Subcutaneous abdominal adipose tissue (tissue), 5 donors: ENCODE results near the gene PDCD1.
"Not testable (repeated sequence)": the region's sequence is repeated elsewhere in the genome, so short reads cannot be mapped to it uniquely, and the experiment has no call there.

ENCODE experiments used
- H3K27ac ChIP-seq: one replicate; pipeline ENCODE4 v1.7.0; 2013; ENCODE audit warnings: low read depth, mild to moderate bottlenecking, inconsistent platforms, low read length, moderate library complexity
- H3K27me3 ChIP-seq, 5 donors: one replicate each; pipeline ENCODE4 v1.7.0; 2013; ENCODE audit warnings: low read length in 5 of 5, inconsistent platforms in 1 of 5; ENCODE audit not compliant: control insufficient read depth in 5 of 5, insufficient read depth in 4 of 5
- H3K36me3 ChIP-seq, 5 donors: one replicate each; pipeline ENCODE4 v1.7.0; 2013; ENCODE audit warnings: low read length in 5 of 5; ENCODE audit not compliant: control insufficient read depth in 5 of 5, insufficient read depth in 5 of 5
- H3K4me1 ChIP-seq, 5 donors: one replicate each; pipeline ENCODE4 v1.7.0; 2013; ENCODE audit warnings: low read length in 5 of 5, mild to moderate bottlenecking in 3 of 5, moderate library complexity in 1 of 5; ENCODE audit not compliant: control insufficient read depth in 5 of 5, insufficient read depth in 5 of 5
- H3K4me3 ChIP-seq, 5 donors: one replicate each; pipeline ENCODE4 v1.7.0; 2013; ENCODE audit warnings: low read length in 5 of 5, low read depth in 1 of 5
- H3K9ac ChIP-seq, 5 donors: one replicate each; pipeline ENCODE4 v1.7.0; 2013; ENCODE audit warnings: low read length in 5 of 5, mild to moderate bottlenecking in 4 of 5, moderate library complexity in 3 of 5
- H3K9me3 ChIP-seq, 5 donors: one replicate each; pipeline ENCODE4 v1.7.0; 2013; ENCODE audit warnings: low read length in 5 of 5; ENCODE audit not compliant: control insufficient read depth in 5 of 5
- donor health status: healthy.
- donor health status: healthy.
- donor health status: healthy.
- donor health status: healthy.
- donor health status: healthy.

The PDCD1 gene

GRCh38 chr2:241877989-241878970 is 19.6 kb upstream of the PDCD1 start:
- Histone ChIP-seq H3K27ac (no peak overlapping the region), H3K9ac (no peak overlapping the region), H3K9me3 (no peaks in the 10 kb centered on the region), H3K27me3 (no peaks in the 10 kb centered on the region), H3K36me3 (no peaks in the 10 kb centered on the region), H3K4me3 (no peak overlapping the region), H3K4me1 (peaks cover 7 to 33% (median 26%) of the 10 kb centered on the region in 5 donors)

GRCh38 chr2:241877197-241877685 is 18.5 kb upstream of the PDCD1 start:
- no peaks in the 10 kb centered on the region for H3K36me3 ChIP-seq
- peaks cover 4 to 22% (median 19%) of the 10 kb centered on the region in 5 donors for H3K4me1 ChIP-seq
- H3K27ac ChIP-seq, result no peak overlapping the region
- H3K4me3 ChIP-seq, result no peak overlapping the region
- H3K9me3 ChIP-seq, result no peaks in the 10 kb centered on the region
- peaks cover 0 to 5% (median 0%) of the 10 kb centered on the region in 5 donors for H3K27me3 ChIP-seq
- no peak overlapping the region for H3K9ac ChIP-seq

- Histone ChIP-seq H3K4me1 (peaks cover 4 to 16% (median 13%) of the 10 kb centered on the region in 5 donors), H3K36me3 (no peaks in the 10 kb centered on the region), H3K27me3 (peaks cover 0 to 9% (median 4%) of the 10 kb centered on the region in 5 donors), H3K4me3 (no peak overlapping the region), H3K27ac (no peak overlapping the region), H3K9me3 (no peaks in the 10 kb centered on the region), H3K9ac (no peak overlapping the region)
Observed at GRCh38 chr2:241876528-241877196, 18.0 kb upstream of the PDCD1 start.

- H3K36me3 ChIP-seq, H3K4me1 ChIP-seq, H3K9me3 ChIP-seq, H3K27ac ChIP-seq, H3K4me3 ChIP-seq, H3K9ac ChIP-seq, H3K27me3 ChIP-seq: not testable (repeated sequence)
Observed at GRCh38 chr2:241875754-241876527, 17.2 kb upstream of the PDCD1 start.

- Histone ChIP-seq H3K4me1 (peaks cover 0 to 6% (median 3%) of the 10 kb centered on the region in 5 donors), H3K36me3 (no peaks in the 10 kb centered on the region), H3K4me3 (no peak overlapping the region), H3K9me3 (no peaks in the 10 kb centered on the region), H3K27ac (no peak overlapping the region), H3K9ac (no peak overlapping the region), H3K27me3 (peaks cover 0 to 9% (median 5%) of the 10 kb centered on the region in 5 donors)
Observed at GRCh38 chr2:241874277-241874925, 15.7 kb upstream of the PDCD1 start.

- Histone ChIP-seq H3K9ac (no peak overlapping the region), H3K27ac (no peak overlapping the region), H3K4me1 (peaks cover 0 to 6% (median 3%) of the 10 kb centered on the region in 5 donors), H3K27me3 (peaks cover 1 to 9% (median 5%) of the 10 kb centered on the region in 5 donors), H3K36me3 (no peaks in the 10 kb centered on the region), H3K9me3 (no peaks in the 10 kb centered on the region), H3K4me3 (no peak overlapping the region)
Observed at GRCh38 chr2:241873803-241874110, 15.1 kb upstream of the PDCD1 start.

- no peak overlapping the region for H3K9ac ChIP-seq
- H3K27ac ChIP-seq, result no peak overlapping the region
- no peaks in the 10 kb centered on the region for H3K9me3 ChIP-seq
- H3K36me3 ChIP-seq, result no peaks in the 10 kb centered on the region
- peaks cover 4 to 9% (median 6%) of the 10 kb centered on the region in 5 donors for H3K27me3 ChIP-seq
- H3K4me1 ChIP-seq, result peaks cover 0 to 2% (median 2%) of the 10 kb centered on the region in 5 donors
- H3K4me3 ChIP-seq, result no peak overlapping the region
Observed at GRCh38 chr2:241873081-241873802, 14.5 kb upstream of the PDCD1 start.

GRCh38 chr2:241872313-241872642 is 13.6 kb upstream of the PDCD1 start:
- no peaks in the 10 kb centered on the region for H3K9me3 ChIP-seq
- no peak overlapping the region for H3K9ac ChIP-seq
- no peak overlapping the region for H3K4me3 ChIP-seq
- H3K27ac ChIP-seq, result no peak overlapping the region
- H3K36me3 ChIP-seq, result no peaks in the 10 kb centered on the region
- H3K4me1 ChIP-seq, result no peaks in the 10 kb centered on the region
- peaks cover 9 to 18% (median 12%) of the 10 kb centered on the region in 5 donors for H3K27me3 ChIP-seq
